Adrenal gland (tissue), 12 donors: ENCODE measurements around the gene RIMKLA. TPM values are rescaled to one million over a fixed set of nuclear protein-coding genes. Genes with fewer than 3 reads are reported as not detected.

Experiments
- DNase-seq, 7 donors: peaks; one replicate each; pipeline ENCODE4 v3.0.0-alpha.2; 2019 to 2020
- H3K27ac ChIP-seq, 5 donors: fragments of 200-600 bp; sonication (generic) in 4 of 5; 1 replicate in 3 of 5; 2 replicates in 2 of 5; pipeline versions ENCODE4 v1.5.1 to v1.8.0; 2016 to 2020; ENCODE audit warnings: mild to moderate bottlenecking in 1 of 5
- H3K27me3 ChIP-seq: fragments of 200-600 bp; 2 replicates; pipeline ENCODE4 v1.8.0; 2021
- H3K36me3 ChIP-seq, 2 donors: fragments of 200-600 bp; replicated peaks in 1 of 2; 1 replicate in 1 of 2; 2 replicates in 1 of 2; pipeline versions ENCODE4 v1.5.1 to v1.8.0; 2018 to 2022
- H3K4me1 ChIP-seq, 2 donors: fragments of 200-600 bp; replicated peaks in 1 of 2; 1 replicate in 1 of 2; 2 replicates in 1 of 2; pipeline versions ENCODE4 v1.5.1 to v1.8.0; 2018 to 2021
- H3K4me3 ChIP-seq, 4 donors: fragments of 200-600 bp; sonication (generic) in 3 of 4; one replicate each; pipeline ENCODE4 v1.5.1; 2016 to 2018
- H3K9me3 ChIP-seq, 3 donors: fragments of 200-600 bp; sonication (generic) in 1 of 3; replicated peaks in 1 of 3; 1 replicate in 2 of 3; 2 replicates in 1 of 3; pipeline versions ENCODE4 v1.5.1 to v1.8.0; 2016 to 2021
- POLR2A ChIP-seq, 2 donors: fragments of 450-650 bp; IDR thresholded peaks; one replicate each; pipeline ENCODE4 v1.6.1; 2017; ENCODE audit warnings: antibody characterized with exemption in 2 of 2, mild to moderate bottlenecking in 2 of 2, moderate library complexity in 1 of 2
- WGBS, 4 donors: extraction: QIAGEN DNeasy Blood & Tissue Kit in 2 of 4; methylation state at CpG; one replicate each; pipeline versions ENCODE4 v1.1.5 to v1.1.7; 2013 to 2017; 5-methylcytosine and 5-hydroxymethylcytosine counted together
- intact Hi-C, 2 donors: fragments of 100-400 bp; cut with DNase I; formaldehyde crosslinking; loops; one replicate each; pipeline versions ENCODE4 v1.14.1 to v1.15.0; 2022 to 2023
- polyA plus RNA-seq, 3 donors: library from polyadenylated mRNA; stranded (reverse); fragments of 200-250 nt in 2 of 3; fragments of 350-450 nt in 1 of 3; fragmentation: Illumina TruSeq in 1 of 3; extraction: RNeasy Lipid Tissue Mini Kit (QIAGEN cat#74804) in 1 of 3; gene quantifications; one replicate each; pipeline ENCODE4 v1.2.3, GENCODE V29; 2013 to 2014
- total RNA-seq, 9 donors: library from RNA; depleted of rRNA in 4 of 9; stranded (reverse); fragments of >200 nt in 4 of 9; fragments of 120-200 nt in 1 of 9; fragmentation: NEBNext Ultra II Directional in 1 of 9; extraction: Animal tissue kit (Norgen Biotek cat#: 25700) in 1 of 9; gene quantifications; one replicate each; pipeline versions ENCODE4 v1.1.0 to v1.2.4, GENCODE V29; 2013 to 2023
- TF ChIP-seq, protein P1 (sequence below), 6 experiments: fragments of 450-650 bp in 4 of 6; fragments of 200-600 bp in 2 of 6; sonication (generic) in 1 of 6; IDR thresholded peaks; 1 replicate in 5 of 6; 2 replicates in 1 of 6; pipeline versions ENCODE4 v1.5.1 to v1.8.0; 2016 to 2021; ENCODE audit warnings: antibody characterized with exemption in 6 of 6, mild to moderate bottlenecking in 2 of 6, moderate library complexity in 1 of 6
- donor health status: healthy with polysubstance abuse.
- donor health status: Bipolar disorder and iron deficiency.
- donor health status: DM: yes; HTN: yes; CAD: no.
- donor health status: DM: no; HTN: no; CAD: no.
- donor health status: DM: no; HTN: no; CAD: no.
- donor health status: DM: yes; HTN: yes; CAD: no.

RIMKLA gene
- total and polyA plus RNA-seq, 12 donors = 0.07 to 4.0 (median 0.35) TPM

DNA sequence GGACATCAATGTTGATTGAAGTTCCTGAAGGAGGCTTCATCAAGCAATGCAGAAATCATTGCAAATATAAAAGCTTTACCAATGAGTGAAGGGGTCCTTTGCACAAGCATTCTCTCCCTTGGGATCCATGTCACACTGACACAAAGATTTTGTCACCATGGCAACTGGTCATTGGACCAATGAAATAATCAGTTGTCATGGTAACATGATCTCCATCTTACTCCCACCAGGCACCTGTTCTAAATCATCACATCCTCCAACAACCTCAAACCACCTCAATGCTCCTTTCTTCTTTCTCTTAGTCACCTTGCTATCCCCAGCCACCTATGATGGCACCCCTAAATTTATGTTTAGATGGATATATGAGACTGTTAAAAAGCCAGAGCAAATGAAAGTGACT lies 32.1 kb upstream of the RIMKLA start:
- no peaks in the 10 kb centered on the region for H3K4me1 ChIP-seq
- H3K27me3 ChIP-seq = peaks cover 4% of the 10 kb centered on the region
- DNase-seq = no peak
- TF ChIP-seq, protein P1, sequence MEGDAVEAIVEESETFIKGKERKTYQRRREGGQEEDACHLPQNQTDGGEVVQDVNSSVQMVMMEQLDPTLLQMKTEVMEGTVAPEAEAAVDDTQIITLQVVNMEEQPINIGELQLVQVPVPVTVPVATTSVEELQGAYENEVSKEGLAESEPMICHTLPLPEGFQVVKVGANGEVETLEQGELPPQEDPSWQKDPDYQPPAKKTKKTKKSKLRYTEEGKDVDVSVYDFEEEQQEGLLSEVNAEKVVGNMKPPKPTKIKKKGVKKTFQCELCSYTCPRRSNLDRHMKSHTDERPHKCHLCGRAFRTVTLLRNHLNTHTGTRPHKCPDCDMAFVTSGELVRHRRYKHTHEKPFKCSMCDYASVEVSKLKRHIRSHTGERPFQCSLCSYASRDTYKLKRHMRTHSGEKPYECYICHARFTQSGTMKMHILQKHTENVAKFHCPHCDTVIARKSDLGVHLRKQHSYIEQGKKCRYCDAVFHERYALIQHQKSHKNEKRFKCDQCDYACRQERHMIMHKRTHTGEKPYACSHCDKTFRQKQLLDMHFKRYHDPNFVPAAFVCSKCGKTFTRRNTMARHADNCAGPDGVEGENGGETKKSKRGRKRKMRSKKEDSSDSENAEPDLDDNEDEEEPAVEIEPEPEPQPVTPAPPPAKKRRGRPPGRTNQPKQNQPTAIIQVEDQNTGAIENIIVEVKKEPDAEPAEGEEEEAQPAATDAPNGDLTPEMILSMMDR (IDR thresholded peaks at IDR 0.05) = no peak
- TF ChIP-seq POLR2A (IDR thresholded peaks at IDR 0.05) = no peak
- H3K4me3 ChIP-seq = no peak overlapping the region
- no peaks in the 10 kb centered on the region for H3K36me3 ChIP-seq
- intact Hi-C loops = loop anchor here in 1 of 2 donors (10.0 kb wide), 1 partner anchor 116 kb away; the partner anchor contains the start of gene CCDC30
- H3K9me3 ChIP-seq = no peaks in the 10 kb centered on the region
- no peak overlapping the region for H3K27ac ChIP-seq

DNA sequence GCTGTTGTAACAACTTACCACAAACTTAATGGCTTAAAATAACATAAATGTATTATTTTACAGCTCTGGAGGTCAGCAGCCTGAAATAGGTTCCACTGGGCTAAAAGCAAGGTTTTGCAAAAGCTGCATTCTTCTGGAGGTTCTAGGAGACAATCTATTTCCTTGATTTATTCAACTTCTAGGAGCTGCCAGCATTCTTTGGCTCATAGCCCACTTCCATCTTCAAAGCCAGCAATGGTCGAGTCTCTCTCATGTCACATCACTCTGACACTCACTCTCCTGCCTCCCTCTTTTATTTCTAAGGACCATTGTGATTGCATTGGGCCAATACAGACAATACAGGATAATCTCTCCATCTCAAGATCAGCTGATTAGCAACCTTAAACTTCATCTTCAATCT lies 30.5 kb upstream of the RIMKLA start:
- Histone ChIP-seq H3K4me3 (no peak overlapping the region), H3K27me3 (peaks cover 5% of the 10 kb centered on the region), H3K4me1 (no peaks in the 10 kb centered on the region), H3K27ac (no peak overlapping the region), H3K9me3 (no peaks in the 10 kb centered on the region), H3K36me3 (no peaks in the 10 kb centered on the region)
- TF ChIP-seq POLR2A (IDR thresholded peaks at IDR 0.05) = no peak
- TF ChIP-seq, protein P1 (IDR thresholded peaks at IDR 0.05) = no peak
- intact Hi-C loops = no loop called here
- peak in 3 of 7 donors; percentile 30 to 66 (median 42) for DNase-seq
- 4 to 14% (median 5%) methylated on average over 1 of the region's 1 CpG for WGBS, 4 donors

- Histone ChIP-seq H3K27ac (no peak overlapping the region), H3K27me3 (no peaks in the 10 kb centered on the region), H3K4me3 (no peak overlapping the region), H3K4me1 (no peaks in the 10 kb centered on the region), H3K36me3 (no peaks in the 10 kb centered on the region), H3K9me3 (no peaks in the 10 kb centered on the region)
- DNase-seq = no peak
- TF ChIP-seq, protein P1 (IDR thresholded peaks at IDR 0.05) = no peak
- no peak for TF ChIP-seq POLR2A (IDR thresholded peaks at IDR 0.05)
- intact Hi-C loops = no loop called here
- 87 to 96% (median 90%) methylated on average over 3 of the region's 3 CpGs for WGBS, 4 donors
These were observed 21.8 kb upstream of the RIMKLA start for GRCh38 chr1:42358791-42359190.

DNA sequence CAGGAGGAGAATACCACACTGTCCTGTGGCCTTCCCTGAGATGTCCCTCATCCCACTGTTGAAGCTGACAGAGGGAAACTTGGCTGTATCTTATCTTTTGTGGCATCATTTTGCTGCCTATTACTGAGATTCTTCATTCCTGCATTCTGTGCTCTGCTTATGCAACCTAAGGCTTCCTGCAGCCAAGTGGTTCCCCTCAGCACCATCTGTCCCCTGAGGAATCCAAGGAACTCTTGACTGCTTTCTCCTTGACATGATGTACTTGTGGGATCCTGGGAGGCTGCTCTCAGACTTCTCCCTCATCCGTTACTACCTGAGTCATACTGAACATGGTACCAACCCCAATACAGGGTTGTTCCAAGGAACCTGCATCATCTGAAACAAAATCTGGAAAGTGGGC lies 21.1 kb upstream of the RIMKLA start:
- no peak for DNase-seq
- WGBS, 4 donors = 71 to 94% (median 76%) methylated on average over 1 of the region's 1 CpG
- no peaks in the 10 kb centered on the region for H3K9me3 ChIP-seq
- H3K27ac ChIP-seq = no peak overlapping the region
- H3K27me3 ChIP-seq = no peaks in the 10 kb centered on the region
- no peaks in the 10 kb centered on the region for H3K36me3 ChIP-seq
- intact Hi-C loops = no loop called here
- no peaks in the 10 kb centered on the region for H3K4me1 ChIP-seq
- no peak overlapping the region for H3K4me3 ChIP-seq
- TF ChIP-seq, protein P1 (IDR thresholded peaks at IDR 0.05) = no peak
- no peak for TF ChIP-seq POLR2A (IDR thresholded peaks at IDR 0.05)
